Measurements from ENCODE around the gene WDR75. TPM values are rescaled to one million over a fixed set of nuclear protein-coding genes. Genes with fewer than 3 reads are reported as not detected.

The WDR75 gene
- polyA plus RNA-seq, 1 experiment: 30.7 TPM

- no peaks in the 10 kb centered on the region; the same call in 1 of the 2 replicates for H3K36me3 ChIP-seq (ENCODE audit: control insufficient read depth, insufficient read depth, low read length)
- ChIA-PET POLR2A (no interaction called here), CTCF (no interaction called here)
- peak overlapping the region; percentile 84 for H3K4me3 ChIP-seq (ENCODE audit: low read depth, low read length)
- H3K27me3 ChIP-seq (ENCODE audit: control insufficient read depth, insufficient read depth, low read length): no peaks in the 10 kb centered on the region
- DNase-seq (ENCODE audit: low read depth): no peak
- no peak for TF ChIP-seq CTCF (IDR thresholded peaks at IDR 0.05; ENCODE audit: insufficient read depth, low read depth, low read length)
Measured at GRCh38 chr2:189440644-189440946, 679 bp upstream of the WDR75 start.

- Histone ChIP-seq H3K36me3 (ENCODE audit: control insufficient read depth, insufficient read depth, low read length) (no peaks in the 10 kb centered on the region; the same call in 1 of the 2 replicates), H3K4me3 (ENCODE audit: low read depth, low read length) (peak overlapping the region; percentile 84), H3K27me3 (ENCODE audit: control insufficient read depth, insufficient read depth, low read length) (no peaks in the 10 kb centered on the region)
- ChIA-PET POLR2A (no interaction called here), CTCF (no interaction called here)
- TF ChIP-seq CTCF (IDR thresholded peaks at IDR 0.05; ENCODE audit: insufficient read depth, low read depth, low read length): no peak
- DNase-seq (ENCODE audit: low read depth): no peak
Measured at GRCh38 chr2:189441709-189442074, 418 bp downstream of the WDR75 start.

GRCh38 chr2:189442468-189442867 lies 1.2 kb downstream of the WDR75 start:
- no peaks in the 10 kb centered on the region; the same call in 1 of the 2 replicates for H3K36me3 ChIP-seq (ENCODE audit: control insufficient read depth, insufficient read depth, low read length)
- H3K27me3 ChIP-seq (ENCODE audit: control insufficient read depth, insufficient read depth, low read length): no peaks in the 10 kb centered on the region
- peak overlapping the region; percentile 84; the same call in 1 of the 2 replicates for H3K4me3 ChIP-seq (ENCODE audit: low read depth, low read length)
- DNase-seq (ENCODE audit: low read depth): no peak
- TF ChIP-seq CTCF (IDR thresholded peaks at IDR 0.05; ENCODE audit: insufficient read depth, low read depth, low read length): no peak
- POLR2A ChIA-PET: no interaction called here
- CTCF ChIA-PET: interaction anchor here (0.7 kb wide), 1 partner anchor 218 kb away, joined by 3 read pairs; no protein-coding TSS in a partner anchor

GRCh38 chr2:189444322-189444721 lies 3.0 kb downstream of the WDR75 start:
- H3K36me3 ChIP-seq (ENCODE audit: control insufficient read depth, insufficient read depth, low read length): no peaks in the 10 kb centered on the region; the same call in 1 of the 2 replicates
- TF ChIP-seq CTCF (IDR thresholded peaks at IDR 0.05; ENCODE audit: insufficient read depth, low read depth, low read length): no peak
- no peak overlapping the region for H3K4me3 ChIP-seq (ENCODE audit: low read depth, low read length)
- CTCF ChIA-PET: no interaction called here
- POLR2A ChIA-PET: no interaction called here
- DNase-seq (ENCODE audit: low read depth): no peak
- H3K27me3 ChIP-seq (ENCODE audit: control insufficient read depth, insufficient read depth, low read length): no peaks in the 10 kb centered on the region

- H3K36me3 ChIP-seq (ENCODE audit: control insufficient read depth, insufficient read depth, low read length): peaks cover 1% of the 10 kb centered on the region; the same call in 1 of the 2 replicates
- H3K27me3 ChIP-seq (ENCODE audit: control insufficient read depth, insufficient read depth, low read length): no peaks in the 10 kb centered on the region
- H3K4me3 ChIP-seq (ENCODE audit: low read depth, low read length): no peak overlapping the region
- TF ChIP-seq CTCF (IDR thresholded peaks at IDR 0.05; ENCODE audit: insufficient read depth, low read depth, low read length): no peak
- POLR2A ChIA-PET: no interaction called here
- CTCF ChIA-PET: no interaction called here
- no peak for DNase-seq (ENCODE audit: low read depth)
Measured at GRCh38 chr2:189446780-189447179, 5.5 kb downstream of the WDR75 start.

All from BJ (cell line).